K562 (cell line): ENCODE data around the gene NMBR. TPM values are rescaled to one million over a fixed set of nuclear protein-coding genes. Genes with fewer than 3 reads are reported as not detected.

Source experiments
- RCOR1 ChIP-seq, 2 experiments: IDR thresholded peaks; 2 replicates each; pipeline ENCODE4 v1.6.1; 2012; ENCODE audit warnings: low read depth in 2 of 2, low read length in 2 of 2, borderline replicate concordance in 1 of 2, improper control_type of control experiment in 1 of 2
- ZKSCAN8 ChIP-seq: fragments of 200-800 bp; sonication (Bioruptor generic); IDR thresholded peaks from 2 replicates; pipeline ENCODE4 v1.6.1; 2016; ENCODE audit warnings: missing genetic modification characterization, missing compliant biosample characterization
- polyA plus RNA-seq, 8 experiments: library from polyadenylated mRNA; depleted of rRNA in 4 of 8; stranded (reverse) in 5 of 8; unstranded in 3 of 8; fragments of >200 nt; fragmentation: Nextera tagmentation in 2 of 8; fragmentation: Illumina TruSeq in 1 of 8; extraction: Ambion mirVana in 2 of 8; extraction: Trizol in 1 of 8; gene quantifications; 2 replicates each; pipeline versions ENCODE4 v1.2.1 to v1.2.3, GENCODE V29; 2011 to 2014; ENCODE audit warnings: inconsistent platforms in 1 of 8, missing spikeins in 1 of 8
- total RNA-seq, 7 experiments: library from RNA; depleted of rRNA in 6 of 7; stranded (reverse); fragments of >200 nt in 6 of 7; fragmentation: Illumina TruSeq in 2 of 7; extraction: Trizol in 2 of 7; gene quantifications; 2 replicates each; pipeline versions ENCODE4 v1.2.1 to v1.2.3, GENCODE V29; 2011 to 2021; ENCODE audit warnings: low replicate concordance in 1 of 7
- TF ChIP-seq, protein P1 (sequence below): sonication (generic); formaldehyde crosslinking; IDR thresholded peaks from 2 replicates; pipeline ENCODE4 v1.8.0; 2022; ENCODE audit warnings: missing genetic modification reagents, mild to moderate bottlenecking, moderate library complexity, borderline replicate concordance
- TF ChIP-seq, protein P2 (sequence below), 2 experiments: fragments of 450-650 bp in 1 of 2; sonication (generic) in 1 of 2; formaldehyde crosslinking in 1 of 2; IDR thresholded peaks; 2 replicates each; pipeline versions ENCODE4 v1.7.1 to v1.9.0; 2016 to 2022; ENCODE audit warnings: inconsistent platforms in 1 of 2, mild to moderate bottlenecking in 1 of 2, missing genetic modification reagents in 1 of 2
- TF ChIP-seq, protein P3 (sequence below): fragments of 450-650 bp; formaldehyde crosslinking; IDR thresholded peaks from 2 replicates; pipeline ENCODE4 v1.4.0; 2022; ENCODE audit warnings: missing genetic modification characterization
- TF ChIP-seq, protein P4 (sequence below): sonication (generic); formaldehyde crosslinking; IDR thresholded peaks from 2 replicates; pipeline ENCODE4 v1.8.1; 2022; ENCODE audit warnings: missing genetic modification reagents

Gene NMBR
- total and polyA plus RNA-seq, 9 of the 15 experiments (the other 6 are each of a cell fraction or from before 2014, with no cell fraction given): not detected

DNA sequence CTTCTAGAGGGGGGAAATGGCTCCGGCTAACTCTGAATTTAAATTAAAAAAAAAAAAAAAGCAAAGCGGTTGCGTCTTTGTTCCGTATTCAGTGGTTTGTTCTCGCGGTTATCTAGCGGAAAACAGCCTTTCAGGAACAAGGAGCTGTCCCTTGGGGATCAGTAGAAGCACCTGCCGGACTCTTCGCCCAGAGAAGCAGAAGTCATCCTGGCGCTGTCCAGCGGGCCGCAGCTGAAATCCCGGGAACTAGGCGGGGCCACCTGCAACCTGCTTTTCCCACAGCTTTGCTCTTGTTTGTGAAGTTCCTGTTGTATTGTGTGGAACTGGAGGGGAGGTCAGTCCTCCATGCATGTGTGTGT, 58.1 kb downstream of the NMBR start (continued):
- TF ChIP-seq, protein P1, sequence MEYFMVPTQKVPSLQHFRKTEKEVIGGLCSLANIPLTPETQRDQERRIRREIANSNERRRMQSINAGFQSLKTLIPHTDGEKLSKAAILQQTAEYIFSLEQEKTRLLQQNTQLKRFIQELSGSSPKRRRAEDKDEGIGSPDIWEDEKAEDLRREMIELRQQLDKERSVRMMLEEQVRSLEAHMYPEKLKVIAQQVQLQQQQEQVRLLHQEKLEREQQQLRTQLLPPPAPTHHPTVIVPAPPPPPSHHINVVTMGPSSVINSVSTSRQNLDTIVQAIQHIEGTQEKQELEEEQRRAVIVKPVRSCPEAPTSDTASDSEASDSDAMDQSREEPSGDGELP (CRISPR knock-in tag): peak; percentile 30; the same call in 1 of the 2 replicates
- TF ChIP-seq, protein P2, sequence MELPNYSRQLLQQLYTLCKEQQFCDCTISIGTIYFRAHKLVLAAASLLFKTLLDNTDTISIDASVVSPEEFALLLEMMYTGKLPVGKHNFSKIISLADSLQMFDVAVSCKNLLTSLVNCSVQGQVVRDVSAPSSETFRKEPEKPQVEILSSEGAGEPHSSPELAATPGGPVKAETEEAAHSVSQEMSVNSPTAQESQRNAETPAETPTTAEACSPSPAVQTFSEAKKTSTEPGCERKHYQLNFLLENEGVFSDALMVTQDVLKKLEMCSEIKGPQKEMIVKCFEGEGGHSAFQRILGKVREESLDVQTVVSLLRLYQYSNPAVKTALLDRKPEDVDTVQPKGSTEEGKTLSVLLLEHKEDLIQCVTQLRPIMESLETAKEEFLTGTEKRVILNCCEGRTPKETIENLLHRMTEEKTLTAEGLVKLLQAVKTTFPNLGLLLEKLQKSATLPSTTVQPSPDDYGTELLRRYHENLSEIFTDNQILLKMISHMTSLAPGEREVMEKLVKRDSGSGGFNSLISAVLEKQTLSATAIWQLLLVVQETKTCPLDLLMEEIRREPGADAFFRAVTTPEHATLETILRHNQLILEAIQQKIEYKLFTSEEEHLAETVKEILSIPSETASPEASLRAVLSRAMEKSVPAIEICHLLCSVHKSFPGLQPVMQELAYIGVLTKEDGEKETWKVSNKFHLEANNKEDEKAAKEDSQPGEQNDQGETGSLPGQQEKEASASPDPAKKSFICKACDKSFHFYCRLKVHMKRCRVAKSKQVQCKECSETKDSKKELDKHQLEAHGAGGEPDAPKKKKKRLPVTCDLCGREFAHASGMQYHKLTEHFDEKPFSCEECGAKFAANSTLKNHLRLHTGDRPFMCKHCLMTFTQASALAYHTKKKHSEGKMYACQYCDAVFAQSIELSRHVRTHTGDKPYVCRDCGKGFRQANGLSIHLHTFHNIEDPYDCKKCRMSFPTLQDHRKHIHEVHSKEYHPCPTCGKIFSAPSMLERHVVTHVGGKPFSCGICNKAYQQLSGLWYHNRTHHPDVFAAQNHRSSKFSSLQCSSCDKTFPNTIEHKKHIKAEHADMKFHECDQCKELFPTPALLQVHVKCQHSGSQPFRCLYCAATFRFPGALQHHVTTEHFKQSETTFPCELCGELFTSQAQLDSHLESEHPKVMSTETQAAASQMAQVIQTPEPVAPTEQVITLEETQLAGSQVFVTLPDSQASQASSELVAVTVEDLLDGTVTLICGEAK (IDR thresholded peaks at IDR 0.05): peak; percentile 37; the same call in 1 of the 2 replicates
- TF ChIP-seq, protein P2 (CRISPR knock-in tag; IDR thresholded peaks at IDR 0.05): no peak
- TF ChIP-seq RCOR1 (IDR thresholded peaks at IDR 0.05; ENCODE audit: borderline replicate concordance in 1 of 2, low read depth in 2 of 2, low read length in 2 of 2): 0 out of 4 replicates have a peak, but pooled peaks of 1 of the 2 experiments have one; percentile 13
- TF ChIP-seq, protein P3, sequence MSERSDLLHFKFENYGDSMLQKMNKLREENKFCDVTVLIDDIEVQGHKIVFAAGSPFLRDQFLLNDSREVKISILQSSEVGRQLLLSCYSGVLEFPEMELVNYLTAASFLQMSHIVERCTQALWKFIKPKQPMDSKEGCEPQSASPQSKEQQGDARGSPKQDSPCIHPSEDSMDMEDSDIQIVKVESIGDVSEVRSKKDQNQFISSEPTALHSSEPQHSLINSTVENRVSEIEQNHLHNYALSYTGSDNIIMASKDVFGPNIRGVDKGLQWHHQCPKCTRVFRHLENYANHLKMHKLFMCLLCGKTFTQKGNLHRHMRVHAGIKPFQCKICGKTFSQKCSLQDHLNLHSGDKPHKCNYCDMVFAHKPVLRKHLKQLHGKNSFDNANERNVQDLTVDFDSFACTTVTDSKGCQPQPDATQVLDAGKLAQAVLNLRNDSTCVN (CRISPR knock-in tag): no peak
- TF ChIP-seq, protein P4, sequence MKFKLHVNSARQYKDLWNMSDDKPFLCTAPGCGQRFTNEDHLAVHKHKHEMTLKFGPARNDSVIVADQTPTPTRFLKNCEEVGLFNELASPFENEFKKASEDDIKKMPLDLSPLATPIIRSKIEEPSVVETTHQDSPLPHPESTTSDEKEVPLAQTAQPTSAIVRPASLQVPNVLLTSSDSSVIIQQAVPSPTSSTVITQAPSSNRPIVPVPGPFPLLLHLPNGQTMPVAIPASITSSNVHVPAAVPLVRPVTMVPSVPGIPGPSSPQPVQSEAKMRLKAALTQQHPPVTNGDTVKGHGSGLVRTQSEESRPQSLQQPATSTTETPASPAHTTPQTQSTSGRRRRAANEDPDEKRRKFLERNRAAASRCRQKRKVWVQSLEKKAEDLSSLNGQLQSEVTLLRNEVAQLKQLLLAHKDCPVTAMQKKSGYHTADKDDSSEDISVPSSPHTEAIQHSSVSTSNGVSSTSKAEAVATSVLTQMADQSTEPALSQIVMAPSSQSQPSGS: no peak
- no peak for TF ChIP-seq ZKSCAN8
